Measurements from ENCODE around the gene SEPTIN10. TPM values are rescaled to one million over a fixed set of nuclear protein-coding genes. Genes with fewer than 3 reads are reported as not detected.

The SEPTIN10 gene
- total RNA-seq, 1 experiment from 2014 or later: 92.5 TPM

- no CpG with 5 or more reads among the region's 5 CpGs for whole genome bisulfite sequencing (ENCODE audit: extremely low coverage, insufficient read length, low lambda C conversion rate)
Observed at GRCh38 chr2:109513230-109513629, 100.5 kb downstream of the SEPTIN10 start.

More at GRCh38 chr2:109513230-109513629, 100.5 kb downstream of the SEPTIN10 start:
- no peak overlapping the region for H2BK120ac ChIP-seq (ENCODE audit: low read depth, low read length, poor library complexity, severe bottlenecking)
- H3K9me3 ChIP-seq (ENCODE audit: control insufficient read depth, low read depth, low read length): no peaks in the 10 kb centered on the region
- peak overlapping the region; percentile 52 for H4K8ac ChIP-seq (replicated peaks; ENCODE audit: insufficient read length, low read depth, low read length)
- no peak overlapping the region for H3K14ac ChIP-seq (ENCODE audit: insufficient read depth, low read length)
- no peak for DNase-seq
- Mint-ChIP-seq H3K27ac (no peak overlapping the region; a peak in 1 of 7 replicates), H3K4me3 (no peak overlapping the region), H3K27me3 (ENCODE audit: low read depth) (peaks cover 2% of the 10 kb centered on the region), H3K9me3 (no peaks in the 10 kb centered on the region), H3K4me1 (peaks cover 4% of the 10 kb centered on the region in 2 experiments; a peak in 2 of 4 replicates), H3K36me3 (ENCODE audit: insufficient read depth in 1 of 3, low read depth in 3 of 3) (no peaks in the 10 kb centered on the region; a peak in 1 of 7 replicates)
- no peaks in the 10 kb centered on the region for H4K20me1 ChIP-seq (ENCODE audit: control insufficient read depth, insufficient read depth, insufficient read length)
- H2BK12ac ChIP-seq (ENCODE audit: insufficient read length, low read depth, low read length): no peak overlapping the region
- H2BK20ac ChIP-seq (ENCODE audit: low read depth, low read length, poor library complexity, severe bottlenecking): no peak overlapping the region
- no peak overlapping the region for H3K56ac ChIP-seq (ENCODE audit: insufficient read length, low read depth, low read length)
- H4K5ac ChIP-seq (ENCODE audit: insufficient read length, low read depth, low read length): peak overlapping the region; percentile 21
- no peaks in the 10 kb centered on the region for H3K79me1 ChIP-seq (ENCODE audit: insufficient read depth, low read depth, low read length, poor library complexity, severe bottlenecking)
- no peak overlapping the region for H2BK5ac ChIP-seq (ENCODE audit: insufficient read length, low read length)
- TF ChIP-seq CTCF (conservative IDR thresholded peaks at IDR 0.05): no peak
- no peak overlapping the region for H4K91ac ChIP-seq (ENCODE audit: insufficient read length, low read depth, low read length)
- H3K4me1 ChIP-seq (ENCODE audit: insufficient read depth, low read length): no peaks in the 10 kb centered on the region
- H3K79me2 ChIP-seq (ENCODE audit: insufficient read depth, low read length): no peaks in the 10 kb centered on the region
- H3T11ph ChIP-seq (ENCODE audit: low read length): no peak overlapping the region
- H3K4ac ChIP-seq (ENCODE audit: low read depth, low read length): no peak overlapping the region
- no peak overlapping the region for H2AFZ ChIP-seq (ENCODE audit: low read length)
- no peaks in the 10 kb centered on the region for H3K27me3 ChIP-seq (ENCODE audit: insufficient read depth, low read length)
- no peak overlapping the region for H3K27ac ChIP-seq (ENCODE audit: insufficient read length, low read depth, low read length)
- no peak overlapping the region for H3K4me2 ChIP-seq (ENCODE audit: insufficient read depth, insufficient read length, low read length)
- no peak overlapping the region for H3K9ac ChIP-seq (ENCODE audit: extremely low read depth, insufficient read length, low read length)
- no peak overlapping the region for H3K23ac ChIP-seq (ENCODE audit: insufficient read length, low read depth, low read length)
- no peaks in the 10 kb centered on the region for H3K23me2 ChIP-seq (ENCODE audit: insufficient read length, low read depth, low read length, poor library complexity, severe bottlenecking)
- no peak overlapping the region for H2AK5ac ChIP-seq (ENCODE audit: insufficient read length, low read length)
- no peak overlapping the region for H3K18ac ChIP-seq (ENCODE audit: insufficient read length, low read depth, low read length)
- H2BK15ac ChIP-seq (ENCODE audit: low read depth, low read length): no peak overlapping the region
